ENCODE results near the gene FAM222B.
"Not testable (repeated sequence)": the region's sequence is repeated elsewhere in the genome, so short reads cannot be mapped to it uniquely, and the experiment has no call there.

Gene FAM222B

DNA sequence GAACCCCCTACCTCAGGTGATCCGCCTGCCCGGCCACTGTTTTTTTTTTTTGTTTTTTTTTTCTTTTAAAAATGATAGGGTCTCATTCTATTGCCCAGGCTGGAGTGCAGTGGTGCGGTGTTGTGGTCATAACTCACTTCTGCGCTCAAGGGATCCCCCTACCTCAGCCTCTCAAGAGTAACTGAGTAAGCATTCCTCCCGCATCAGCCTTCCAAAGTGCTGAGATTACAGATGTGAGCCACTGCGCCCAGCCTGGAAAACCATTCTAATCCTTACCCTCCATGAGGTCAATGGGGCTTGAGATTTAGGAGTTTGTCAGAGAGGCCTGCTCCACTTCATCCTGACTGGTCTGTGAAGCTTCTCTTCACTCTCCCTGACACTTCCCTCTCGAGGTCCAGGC lies 24.7 kb upstream of the FAM222B start:
- no peak for DNase-seq

DNA sequence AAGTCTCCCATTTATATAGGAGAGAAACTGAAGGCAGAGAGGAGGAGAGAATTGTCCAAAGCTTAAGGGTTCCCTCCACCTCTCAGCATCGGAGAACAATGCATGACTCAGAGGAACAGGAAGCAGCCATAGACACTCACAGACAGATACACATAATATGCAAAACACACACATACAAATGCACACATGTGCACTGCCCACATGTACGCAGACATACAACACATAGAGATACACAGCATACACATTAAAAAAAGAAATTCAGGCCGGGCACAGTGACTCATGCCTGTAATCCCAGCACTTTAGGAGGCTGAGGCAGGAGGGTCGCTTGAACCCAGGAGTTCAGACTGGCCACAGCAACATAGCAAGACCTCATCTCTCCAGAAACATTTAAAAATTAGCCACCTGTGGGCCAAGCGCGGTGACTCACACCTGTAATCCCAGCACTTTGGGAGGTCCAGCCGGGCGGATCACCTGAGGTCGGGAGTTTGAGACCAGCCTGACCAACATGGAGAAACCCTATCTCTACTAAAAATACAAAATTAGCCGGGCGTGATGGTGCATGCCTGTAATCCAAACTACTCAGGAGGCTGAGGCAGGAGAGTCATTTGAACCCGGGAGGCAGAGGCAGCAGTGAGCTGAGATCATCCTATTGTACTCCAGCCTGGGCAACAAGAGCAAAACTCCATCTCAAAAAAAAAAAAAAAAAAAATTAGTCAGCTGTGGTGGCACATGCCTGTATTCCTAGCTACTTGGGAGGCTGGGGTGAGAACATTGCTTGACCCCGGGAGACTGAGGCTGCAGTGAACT lies 23.6 kb upstream of the FAM222B start:
- DNase-seq = no peak

DNA sequence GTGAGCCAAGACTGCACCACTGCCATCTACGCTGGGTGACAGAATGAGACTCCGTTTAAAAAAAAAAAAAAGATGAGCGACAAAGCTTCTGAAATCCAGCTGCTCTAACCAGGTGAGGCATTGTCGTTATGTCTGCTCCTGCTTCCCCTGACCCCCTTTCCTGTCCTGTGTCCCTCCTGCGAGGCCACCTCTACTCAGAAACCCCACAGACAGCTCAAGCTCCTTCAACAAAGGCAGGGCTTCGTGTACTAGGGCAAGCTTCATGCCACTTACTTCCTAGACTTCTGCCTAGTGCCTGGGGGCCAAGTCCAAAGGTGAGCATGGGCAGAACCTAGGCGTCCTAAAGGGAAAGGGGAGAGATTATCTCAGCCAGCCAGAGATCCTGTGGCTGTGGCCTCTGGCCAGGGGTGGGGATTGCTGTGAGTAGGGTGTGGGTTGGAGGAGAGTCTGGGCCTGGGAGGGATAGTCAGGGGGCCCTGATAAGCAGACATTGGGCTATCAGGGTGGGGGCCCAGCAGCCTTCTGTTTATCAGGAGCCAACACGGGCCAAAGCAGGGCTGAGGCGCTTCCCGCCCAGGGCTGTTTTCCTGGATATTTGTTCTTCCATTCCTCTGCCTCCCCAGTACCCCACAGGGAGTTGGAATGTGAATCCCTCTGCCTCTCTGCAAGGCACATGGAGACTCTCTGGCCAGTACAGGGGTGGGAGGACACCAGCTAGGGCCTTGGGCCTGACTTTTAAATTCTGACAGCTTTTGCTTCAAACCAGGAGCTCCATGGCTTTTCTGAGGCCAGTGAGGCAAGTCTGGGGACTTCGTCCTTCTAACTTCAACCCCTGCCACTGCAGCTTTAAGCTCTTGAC lies 22.6 kb upstream of the FAM222B start:
- DNase-seq = no peak

DNA sequence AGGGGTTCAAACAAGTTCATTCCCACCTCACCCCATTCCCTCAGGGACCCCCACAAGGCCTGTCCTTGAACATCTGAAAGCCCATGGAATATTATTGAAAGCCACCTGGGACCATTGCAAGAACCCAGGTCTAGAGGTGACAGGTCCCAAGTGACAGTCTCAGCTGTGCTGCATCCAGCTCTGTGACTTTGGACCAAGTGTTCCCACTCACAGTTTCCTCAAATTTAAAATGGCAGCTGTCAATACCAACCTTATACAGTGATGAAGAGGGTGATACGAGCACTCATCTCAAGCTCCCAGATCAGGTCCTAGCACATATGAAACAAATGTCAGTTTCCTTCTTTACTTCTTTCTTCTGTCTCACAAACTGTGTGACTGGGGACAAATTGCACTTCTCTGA lies 21.4 kb upstream of the FAM222B start:
- no peak for DNase-seq

DNA sequence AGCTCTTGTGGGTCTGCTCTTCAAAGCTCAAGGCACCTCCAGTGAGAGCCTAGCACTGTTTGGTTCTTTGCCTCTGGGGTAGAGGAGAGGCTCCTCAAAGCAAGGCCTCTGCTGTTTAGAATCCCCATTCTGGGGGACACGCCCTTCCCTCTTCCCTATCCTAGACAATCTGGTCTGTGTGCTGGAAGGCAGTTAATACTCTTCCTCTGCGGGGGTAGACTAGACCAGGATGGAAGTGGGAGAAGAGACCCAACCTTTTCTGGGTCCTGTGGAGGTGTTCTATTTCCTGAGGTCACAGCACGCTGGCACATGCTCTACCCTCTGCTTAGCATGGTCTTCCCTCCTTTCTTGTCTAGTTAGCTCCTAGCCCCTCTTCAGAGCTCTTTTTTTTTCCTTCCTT lies 20.0 kb upstream of the FAM222B start:
- no peak for DNase-seq

DNA sequence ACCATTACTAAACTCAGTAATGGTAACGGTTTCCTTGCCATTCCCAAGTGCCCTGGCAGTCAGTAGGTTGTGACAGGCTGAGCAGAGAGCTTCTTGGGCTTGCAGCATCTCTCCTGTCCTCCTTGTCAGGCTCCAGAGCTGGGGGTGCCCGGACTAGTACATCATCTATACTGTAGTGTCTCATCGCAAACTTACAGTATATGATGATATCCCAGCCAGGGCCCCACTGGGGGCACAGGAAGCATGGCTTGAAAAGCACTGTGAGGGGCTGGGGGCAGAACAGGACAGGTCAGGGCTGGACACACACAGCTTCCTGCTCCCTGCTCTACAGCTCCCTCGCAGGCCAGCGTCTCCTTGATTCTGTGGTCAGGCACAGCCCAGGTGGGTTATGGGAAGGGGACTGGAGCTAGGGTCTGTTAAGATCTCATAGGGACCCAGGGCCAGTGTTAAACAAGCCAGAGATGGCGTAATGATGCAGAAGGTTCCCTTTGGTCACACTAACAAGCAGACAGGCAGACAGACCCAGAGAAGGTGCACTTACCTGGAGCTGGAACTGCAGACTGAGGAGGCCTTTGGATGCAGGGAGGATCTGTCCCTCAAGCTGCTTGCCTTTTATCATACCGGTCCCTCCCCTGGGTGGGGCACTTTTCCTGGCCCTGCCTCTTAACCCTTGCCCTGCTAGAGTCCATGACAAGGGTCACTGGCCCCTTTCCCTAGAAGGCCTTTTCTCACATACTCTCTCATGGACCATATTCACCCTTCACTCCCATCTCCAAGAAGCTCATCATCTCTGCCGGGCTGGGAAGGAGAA lies 19.0 kb upstream of the FAM222B start:
- DNase-seq = no peak

DNA sequence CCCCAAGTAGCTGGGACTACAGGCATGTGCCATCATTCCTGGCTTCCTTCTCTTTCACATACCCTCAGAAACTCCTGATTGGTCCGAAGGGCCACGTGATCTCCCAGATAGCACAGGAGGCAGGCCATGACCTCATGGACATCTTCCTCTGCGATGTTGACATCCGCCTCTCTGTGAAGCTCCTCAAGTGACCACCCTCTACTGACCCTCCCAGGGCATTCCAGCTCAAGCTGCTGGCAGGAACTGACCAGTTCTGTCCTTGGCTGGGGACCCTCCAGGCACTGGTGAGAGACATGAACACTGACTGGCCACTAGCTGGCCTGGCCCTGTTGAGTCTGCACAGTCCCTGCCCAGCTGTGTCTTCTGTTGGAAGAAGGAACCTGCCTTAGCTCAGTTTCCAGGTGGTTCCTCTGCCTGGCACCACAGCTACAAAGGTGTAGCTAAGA lies 17.8 kb upstream of the FAM222B start:
- DNase-seq = no peak

DNA sequence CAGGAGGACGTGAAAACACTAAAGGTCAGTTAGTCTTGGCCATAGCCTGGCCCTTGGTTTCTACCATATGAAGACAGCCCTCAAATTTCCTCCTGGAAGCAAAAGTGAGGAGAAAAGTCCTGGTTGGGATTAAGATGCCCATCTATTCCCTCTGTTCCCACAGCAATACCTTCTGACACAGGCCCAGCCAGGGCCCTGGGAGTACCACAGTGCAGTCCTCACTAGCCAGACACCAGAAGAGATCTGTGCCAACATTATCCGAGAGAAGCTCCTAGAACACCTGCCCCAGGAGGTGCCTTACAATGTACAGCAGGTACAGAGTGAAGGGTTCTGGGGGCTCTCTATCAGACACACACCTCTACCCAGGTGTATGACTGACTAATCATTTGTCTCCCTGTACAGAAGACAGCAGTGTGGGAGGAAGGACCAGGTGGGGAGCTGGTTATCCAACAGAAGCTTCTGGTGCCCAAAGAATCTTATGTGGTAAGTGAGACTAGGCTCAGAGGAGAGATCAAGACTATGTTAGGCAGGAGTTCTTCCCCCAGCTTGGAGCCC lies 16.3 kb upstream of the FAM222B start:
- no peak for DNase-seq

DNA sequence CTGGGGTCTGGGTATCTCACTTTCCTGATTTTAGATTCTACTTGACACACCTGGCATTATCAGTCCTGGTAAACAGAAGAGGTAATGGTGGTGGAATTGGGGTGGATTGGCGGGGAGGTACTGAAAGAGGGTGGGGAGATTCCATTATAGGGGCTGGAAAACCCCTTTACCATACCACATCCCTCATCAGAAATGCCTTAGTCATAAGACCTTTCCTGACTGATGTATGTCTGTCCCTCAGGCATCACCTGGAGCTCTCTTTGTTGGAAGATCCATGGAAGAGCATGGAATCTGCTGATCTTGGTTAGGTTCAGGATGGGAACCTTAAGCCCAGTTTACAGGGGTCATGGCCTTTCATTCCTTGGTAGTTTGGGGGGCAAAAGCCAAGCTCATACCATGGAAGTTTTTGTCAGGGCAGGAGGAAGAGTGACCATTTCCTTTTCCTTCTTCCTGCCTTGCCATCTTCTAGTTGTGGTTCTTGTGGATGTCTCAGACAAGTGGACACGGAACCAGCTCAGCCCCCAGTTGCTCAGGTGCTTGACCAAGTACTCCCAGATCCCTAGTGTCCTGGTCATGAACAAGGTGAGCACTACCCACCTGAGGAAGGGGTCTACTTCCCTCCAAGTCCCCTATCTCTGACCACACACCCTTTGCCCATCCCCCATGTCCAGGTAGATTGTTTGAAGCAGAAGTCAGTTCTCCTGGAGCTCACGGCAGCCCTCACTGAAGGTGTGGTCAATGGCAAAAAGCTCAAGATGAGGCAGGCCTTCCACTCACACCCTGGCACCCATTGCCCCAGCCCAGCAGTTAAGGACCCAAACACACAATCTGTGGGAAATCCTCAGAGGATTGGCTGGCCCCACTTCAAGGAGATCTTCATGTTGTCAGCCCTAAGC lies 15.6 kb upstream of the FAM222B start:
- no peak for DNase-seq

DNA sequence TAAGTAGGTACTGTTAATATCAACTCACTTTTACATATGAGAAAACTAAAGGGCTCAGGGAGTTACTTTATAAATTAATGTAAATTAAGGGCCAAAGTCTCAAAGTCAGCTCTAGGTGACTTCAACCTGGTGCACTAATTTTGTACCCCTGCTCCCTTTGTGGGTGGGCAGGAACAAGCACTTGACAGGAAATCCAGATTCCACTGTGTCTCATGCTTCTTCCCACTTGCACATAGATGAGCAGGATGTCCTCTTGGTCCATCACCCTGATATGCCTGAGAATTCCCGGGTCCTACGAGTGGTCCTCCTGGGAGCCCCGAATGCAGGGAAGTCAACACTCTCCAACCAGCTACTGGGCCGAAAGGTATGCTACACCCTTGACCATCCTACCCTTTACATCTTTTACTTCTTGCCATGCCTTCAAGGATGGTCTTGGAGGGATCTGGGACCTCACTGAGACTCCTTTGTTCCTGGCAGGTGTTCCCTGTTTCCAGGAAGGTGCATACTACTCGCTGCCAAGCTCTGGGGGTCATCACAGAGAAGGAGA lies 13.5 kb upstream of the FAM222B start:
- DNase-seq = no peak

DNA sequence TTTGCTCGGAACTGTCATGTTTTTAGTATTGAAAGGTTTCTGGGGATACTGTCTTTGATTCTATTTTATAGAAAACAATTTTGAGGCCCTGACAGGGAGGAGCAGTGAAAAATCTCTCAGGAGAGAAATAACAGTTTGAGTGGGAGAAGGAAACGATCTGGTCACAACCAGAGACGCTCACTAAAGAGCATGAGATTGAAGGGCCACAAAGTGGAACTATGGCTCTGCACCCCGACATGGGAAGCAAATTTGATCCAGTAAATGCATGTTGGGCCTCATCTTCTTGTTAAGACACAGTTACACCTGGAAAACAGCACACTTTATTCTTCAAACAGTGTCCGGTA lies 12.7 kb upstream of the FAM222B start:
- no peak for DNase-seq

DNA sequence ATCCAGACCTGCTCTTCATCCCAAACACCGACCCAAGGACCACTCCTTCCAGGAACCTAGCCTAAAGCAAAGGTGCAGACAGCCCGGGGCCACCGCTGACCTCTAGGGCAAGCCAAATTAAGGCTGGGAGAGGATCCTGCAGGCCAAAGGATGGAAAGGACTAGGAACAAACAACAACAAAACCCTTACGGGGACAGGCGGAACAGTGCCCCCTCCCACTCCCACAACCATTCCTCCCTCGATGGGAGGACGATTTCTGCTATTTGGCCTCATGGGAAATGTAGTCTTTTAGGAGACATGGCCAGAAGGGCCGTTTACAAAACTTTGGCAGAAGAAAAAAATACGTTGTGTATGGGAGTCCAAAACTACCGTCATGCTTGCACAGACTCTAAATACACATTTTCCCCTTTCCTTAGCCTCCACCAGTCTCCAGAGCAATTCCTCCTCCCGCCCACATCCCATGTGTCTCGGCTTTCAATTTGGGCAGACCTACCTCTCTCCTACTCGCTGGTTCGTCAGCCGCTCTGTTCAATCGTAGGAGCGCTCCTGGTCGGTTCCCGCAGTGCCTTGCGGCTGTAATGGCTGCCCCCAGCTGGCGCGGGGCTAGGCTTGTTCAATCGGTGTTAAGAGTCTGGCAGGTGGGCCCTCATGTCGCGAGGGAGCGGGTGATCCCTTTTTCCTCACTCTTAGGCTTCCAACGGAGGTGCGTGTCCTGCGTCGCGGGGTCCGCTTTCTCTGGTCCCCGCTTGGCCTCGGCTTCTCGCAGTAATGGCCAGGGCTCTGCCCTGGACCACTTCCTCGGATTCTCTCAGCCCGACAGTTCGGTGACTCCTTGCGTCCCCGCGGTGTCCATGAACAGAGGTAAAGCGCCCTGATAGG lies 12.1 kb upstream of the FAM222B start, which contains the start of gene ERAL1:
TSS of gene ERAL1 (plus strand) at position 560 of the 879 bp plus-strand sequence. CDS start at position 579, 19 bp downstream.
- DNase-seq = peak; percentile 96

DNA sequence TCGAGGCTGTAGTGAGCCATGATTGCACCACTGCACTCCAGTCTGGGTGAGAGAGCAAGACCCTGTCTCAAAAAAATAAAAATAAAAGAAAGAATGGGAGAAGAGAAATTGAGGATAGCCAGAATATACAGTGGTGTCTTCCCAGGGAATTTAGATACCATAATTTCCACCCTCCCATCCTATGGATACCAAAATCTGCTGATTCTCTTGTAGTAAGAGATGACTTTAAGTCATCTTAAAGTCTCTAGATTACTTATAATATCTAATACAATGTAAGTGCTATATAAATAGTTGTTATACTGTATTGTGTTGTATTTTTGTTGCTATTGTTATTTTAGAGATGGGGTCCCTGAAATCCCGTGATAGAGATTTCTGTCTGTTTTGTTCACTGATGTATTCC lies 10.7 kb upstream of the FAM222B start:
- no peak for DNase-seq

DNA sequence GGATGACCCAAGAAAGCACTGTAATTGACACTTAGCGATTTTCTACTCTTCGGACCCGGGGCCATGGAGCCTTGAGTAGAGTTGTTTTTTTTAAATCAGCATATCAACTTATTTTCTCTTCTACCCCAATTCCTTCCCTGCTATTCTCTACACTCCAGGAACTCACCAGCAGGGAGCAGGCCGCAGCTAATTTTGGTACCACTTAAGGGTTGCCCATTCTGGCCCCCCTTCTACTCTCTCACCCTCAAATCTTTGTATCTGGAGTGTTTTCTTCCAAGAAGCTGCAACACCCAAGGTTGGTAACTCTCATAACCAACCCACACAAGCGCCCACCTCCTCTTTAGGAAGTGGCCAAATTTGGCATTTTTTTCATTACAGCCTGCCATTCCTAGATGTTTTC lies 6.7 kb upstream of the FAM222B start:
- no peak for DNase-seq

DNA sequence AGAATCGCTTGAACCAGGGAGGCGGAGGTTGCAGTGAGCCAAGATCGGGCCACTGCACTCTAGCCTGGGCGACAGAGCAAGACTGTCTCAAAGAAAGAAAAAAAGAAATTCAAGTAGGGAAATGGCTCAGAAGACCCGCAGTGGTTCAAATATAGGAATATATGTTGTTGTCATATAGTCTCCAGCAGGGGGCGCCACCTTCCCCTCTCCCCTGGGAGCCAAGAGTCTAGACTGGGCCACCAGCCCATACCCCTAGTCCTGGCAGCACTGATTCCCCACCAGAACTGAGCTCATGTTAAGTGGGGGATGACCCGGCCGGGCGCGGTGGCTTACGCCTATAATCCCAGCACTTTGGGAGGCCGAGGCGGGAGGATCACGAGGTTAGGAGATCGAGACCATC lies 6.1 kb upstream of the FAM222B start:
- peak; percentile 91 for DNase-seq

DNA sequence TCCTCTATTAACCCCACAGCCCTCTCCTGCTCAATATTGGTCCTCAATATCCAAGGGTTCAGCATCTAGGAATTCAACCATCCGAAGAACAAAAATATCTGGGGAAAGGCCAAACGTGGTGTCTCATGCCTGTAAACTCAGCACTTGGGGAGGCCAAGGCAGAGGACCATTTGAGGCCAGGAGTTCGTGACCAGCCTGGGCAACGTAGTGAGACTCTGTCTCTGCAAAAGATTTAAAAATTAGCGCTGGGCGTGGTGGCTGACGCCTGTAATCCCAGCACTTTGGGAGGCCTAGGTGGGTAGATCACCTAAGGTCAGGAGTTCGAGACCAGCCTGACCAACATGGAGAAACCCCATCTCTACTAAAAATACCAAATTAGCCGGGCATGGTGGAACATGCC lies 4.1 kb upstream of the FAM222B start:
- DNase-seq = not testable (repeated sequence)

DNA sequence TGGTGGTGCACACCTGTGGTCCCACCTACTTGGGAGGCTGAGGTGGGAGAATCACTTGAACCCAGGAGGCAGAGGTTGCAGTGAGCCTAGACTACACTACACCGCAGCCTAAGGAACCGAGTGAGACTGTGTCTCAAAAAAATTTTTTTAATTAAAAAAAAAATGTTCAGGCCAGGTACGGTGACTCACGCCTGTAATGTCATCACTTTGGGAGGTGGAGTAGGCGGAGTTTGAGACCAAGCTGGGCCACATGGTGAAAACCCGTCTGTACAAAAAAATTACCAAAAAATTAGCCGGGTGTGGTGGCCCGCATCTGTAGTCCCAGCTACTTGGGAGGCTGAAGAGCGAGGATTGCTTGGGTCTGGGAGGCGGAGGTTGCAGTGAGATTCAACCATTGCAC lies 3.6 kb upstream of the FAM222B start:
- no peak for DNase-seq

DNA sequence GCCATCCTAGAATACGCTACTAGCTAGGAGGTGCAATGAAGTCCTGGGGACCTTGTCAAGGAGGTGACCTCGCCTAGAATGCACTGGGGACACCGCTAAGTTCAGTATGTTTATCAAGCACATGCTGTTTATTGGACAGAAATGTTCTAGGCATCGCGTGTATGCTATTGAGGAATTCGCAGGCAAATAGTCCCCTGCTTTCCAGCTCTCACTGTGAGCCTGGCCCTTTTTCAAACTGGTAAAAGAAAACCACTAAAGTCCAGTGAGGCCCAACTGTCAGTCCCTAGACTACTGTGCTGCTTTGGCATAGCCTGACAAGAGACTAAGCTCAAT lies 1.2 kb upstream of the FAM222B start:
- no peak for DNase-seq

DNA sequence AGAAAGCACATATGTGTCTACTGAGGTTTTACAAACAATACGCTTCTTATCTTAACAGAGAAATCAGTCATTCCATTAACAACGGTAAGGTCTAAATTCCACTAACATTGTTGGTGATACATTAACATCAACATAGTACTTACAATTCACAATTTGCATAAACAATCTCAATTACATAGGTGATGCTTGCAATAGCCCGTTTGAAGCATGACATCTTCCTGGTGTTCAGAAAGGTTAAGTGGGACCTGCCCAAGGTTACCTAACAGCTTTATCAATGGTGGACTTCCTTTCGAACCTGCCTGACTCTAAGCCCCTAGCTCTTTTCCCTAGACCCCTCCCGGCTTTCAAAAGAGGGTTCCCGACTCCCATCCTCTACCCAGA lies 699 bp downstream of the FAM222B start:
- no peak for DNase-seq

DNA sequence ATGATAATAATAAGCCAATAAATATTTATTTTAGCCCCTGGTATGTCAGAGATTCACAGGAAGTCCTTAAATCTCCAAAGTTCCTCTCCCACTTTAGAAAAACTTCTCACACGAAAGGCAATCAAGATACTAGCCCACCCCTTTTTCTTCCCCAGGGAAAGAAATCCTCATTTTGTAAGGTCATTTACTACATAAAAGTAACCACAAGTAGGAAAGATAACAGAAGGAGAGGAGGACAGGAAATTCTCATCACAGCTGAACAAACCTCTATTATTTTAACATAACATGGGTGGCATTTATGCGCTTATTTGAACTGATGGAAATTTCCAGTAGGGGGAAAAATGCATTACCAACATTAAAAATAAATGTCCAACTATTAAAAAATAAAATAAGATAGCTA lies 3.4 kb downstream of the FAM222B start:
- DNase-seq = no peak

DNA sequence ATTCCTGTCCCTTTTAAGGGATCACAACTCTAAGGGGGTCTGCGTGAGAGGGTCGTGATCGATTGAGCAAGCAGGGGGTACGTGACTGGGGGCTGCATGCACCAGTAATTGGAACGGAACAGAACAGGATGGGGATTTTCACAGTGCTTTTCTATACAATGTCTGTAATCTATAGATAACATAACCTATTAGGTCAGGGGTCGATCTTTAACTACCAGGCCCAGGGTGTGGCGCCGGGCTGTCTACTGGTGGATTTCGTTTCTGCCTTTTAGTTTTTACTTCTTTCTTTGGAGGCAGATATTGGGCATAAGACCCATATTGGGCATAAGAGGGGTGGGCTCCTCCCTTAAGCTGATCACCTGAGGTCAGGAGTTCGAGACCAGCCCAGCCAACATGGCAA lies 6.0 kb downstream of the FAM222B start:
- DNase-seq = not testable (repeated sequence)

Data from 8988T (cell line).